GM18511 (cell line): Measurements from ENCODE around the gene TNS1.
A peak's percentile ranks its signal among the peaks of the same experiment; 100 is the strongest.

Source experiments
- ATAC-seq: cut with Tn5 transposase; IDR thresholded peaks from one replicate; pipeline ENCODE4 v1.9.1; 2021; ENCODE audit warnings: mild to moderate bottlenecking, moderate library complexity; ENCODE audit not compliant: unreplicated experiment

TNS1 gene

DNA sequence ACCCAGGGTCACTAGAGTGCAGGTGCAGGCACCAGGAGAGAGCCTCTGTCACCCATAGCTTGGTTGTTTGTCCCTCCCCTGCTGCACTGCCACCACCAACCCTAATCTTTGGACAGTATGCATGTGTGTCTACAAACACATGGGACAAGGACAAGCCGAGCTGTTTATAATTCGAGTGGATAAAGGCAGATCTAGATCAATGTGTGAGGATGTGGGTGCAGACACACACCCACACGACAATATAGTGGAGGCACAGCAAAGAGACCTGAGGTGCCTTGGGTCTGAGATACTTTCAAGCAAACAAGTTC lies 199.2 kb downstream of the TNS1 start:
- no peak for ATAC-seq

DNA sequence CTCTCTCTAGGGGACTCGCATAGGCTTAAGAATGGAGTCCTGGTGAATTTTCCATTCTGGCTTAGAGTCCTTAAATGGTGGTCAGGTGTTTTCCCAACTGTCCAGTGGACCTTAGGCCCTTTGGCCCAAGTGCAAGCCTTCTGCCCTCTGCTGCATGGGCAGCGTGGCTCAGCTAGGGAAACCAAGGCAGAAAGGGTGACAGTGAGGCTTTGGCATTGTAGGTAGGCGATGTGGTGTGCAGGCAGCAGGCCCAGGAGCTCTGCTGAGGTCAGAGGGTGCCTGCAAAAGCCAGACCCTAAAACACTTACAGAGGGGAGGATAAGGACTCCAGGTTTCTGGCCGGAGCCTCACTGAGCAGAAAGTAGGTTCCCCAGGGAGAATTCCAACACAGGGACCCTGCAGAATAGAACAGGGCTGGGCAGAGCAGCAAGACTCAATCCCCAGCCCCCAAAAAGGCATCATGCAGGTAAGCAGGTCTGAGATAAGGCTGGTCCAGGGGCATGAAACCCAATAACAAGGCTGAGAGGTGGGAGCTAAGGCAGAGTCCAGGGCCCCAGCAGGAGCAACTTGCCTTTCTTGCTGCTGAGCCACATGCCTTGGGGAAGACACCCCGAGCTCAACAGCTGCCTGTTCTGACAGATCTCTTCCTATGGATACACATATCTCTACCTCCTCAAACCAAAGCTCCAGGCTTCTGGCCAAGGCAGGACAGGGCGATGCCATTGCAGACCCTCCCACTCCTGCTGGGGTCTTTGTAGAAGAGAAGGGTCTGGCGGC lies 199.7 kb downstream of the TNS1 start:
- no peak for ATAC-seq

DNA sequence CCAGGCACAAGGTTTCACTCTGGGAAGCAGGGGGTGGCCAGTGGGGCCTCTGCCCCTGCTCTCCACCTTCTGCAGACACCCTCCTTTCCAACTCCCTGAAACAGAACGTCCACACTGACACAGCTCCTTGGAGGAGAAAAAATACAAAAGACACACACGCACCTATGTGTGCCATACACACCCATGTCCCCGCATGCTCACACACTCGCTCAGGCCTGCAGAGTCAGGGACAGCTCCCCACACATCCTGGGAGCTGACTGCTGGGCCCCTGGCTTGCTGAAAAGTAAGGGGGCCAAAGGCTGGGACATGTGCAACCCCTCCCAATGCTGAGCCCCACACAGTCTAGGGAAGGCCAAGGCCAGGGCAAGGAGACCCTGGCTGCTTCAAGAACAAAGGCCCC lies 200.5 kb downstream of the TNS1 start:
- ATAC-seq, result no peak

DNA sequence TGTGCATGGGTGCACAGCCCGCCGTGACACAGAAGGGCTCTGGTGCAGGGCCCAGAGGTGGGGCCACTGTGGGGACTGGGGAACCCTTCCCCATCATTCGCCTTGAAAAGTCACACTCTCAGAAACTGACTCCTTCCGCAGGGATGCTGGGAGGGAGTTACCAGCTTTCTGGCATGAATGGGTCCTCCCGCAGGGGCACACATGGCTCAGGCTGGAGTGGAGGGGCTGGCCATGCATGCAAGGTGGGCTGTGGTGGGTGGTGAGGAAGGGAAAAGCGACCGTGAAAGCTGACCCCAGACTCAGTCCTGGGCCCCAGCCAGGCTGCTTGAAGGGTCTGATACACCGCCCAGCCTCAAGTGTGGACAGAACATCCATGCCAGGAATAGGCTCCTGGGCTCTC lies 201.1 kb downstream of the TNS1 start:
- no peak for ATAC-seq

DNA sequence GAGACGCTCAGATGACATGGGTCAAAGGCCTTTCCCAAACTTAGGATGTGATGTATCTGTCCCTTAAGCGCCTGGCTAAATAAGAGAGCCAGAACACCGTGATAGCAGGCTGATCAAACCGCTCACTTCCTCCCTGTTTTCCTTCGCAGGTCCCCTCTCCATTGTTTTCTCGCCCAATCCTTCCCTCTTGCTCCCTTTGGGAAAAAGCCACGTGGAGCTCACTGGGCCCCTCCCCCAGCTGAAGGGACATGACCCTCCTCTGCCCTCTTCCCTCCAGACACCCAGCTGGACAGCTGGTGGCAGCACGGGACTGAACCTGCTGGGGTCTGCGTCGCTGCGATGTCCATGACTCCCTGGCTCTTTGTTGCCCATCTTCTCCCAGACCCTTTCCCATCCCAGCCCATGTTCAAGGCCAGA lies 201.7 kb downstream of the TNS1 start:
- ATAC-seq, result no peak

DNA sequence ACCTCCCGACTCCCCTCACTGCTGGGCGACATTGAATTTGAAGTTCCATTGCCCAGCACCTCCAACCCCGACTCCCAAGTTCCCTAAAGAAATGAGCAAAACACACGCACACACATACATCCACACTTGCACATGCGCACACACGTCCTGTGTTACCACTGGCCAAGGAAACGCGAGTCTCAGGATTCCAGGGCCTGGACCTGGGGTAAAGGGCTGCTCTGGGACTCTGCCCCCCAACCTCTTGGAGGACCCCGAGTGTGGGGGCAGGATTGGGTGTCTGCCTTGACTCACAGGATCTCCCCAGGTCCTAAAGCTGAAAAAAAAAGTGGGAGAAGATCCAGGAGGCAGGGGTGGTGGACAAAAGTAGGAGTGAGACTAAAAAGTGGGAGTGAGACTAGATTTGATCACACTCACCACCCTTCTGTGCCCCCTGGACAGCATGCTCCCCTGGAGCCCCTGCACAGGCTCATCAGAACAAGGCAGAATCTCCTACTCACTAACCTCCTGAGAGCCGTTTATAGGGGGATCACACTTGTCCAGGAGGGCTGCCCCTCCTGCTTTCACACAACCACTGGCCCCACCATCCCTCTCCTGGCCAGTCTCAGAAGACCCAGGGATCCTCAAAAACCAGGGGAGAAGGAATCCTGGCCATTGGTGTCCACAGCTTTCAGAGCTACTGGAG lies 202.2 kb downstream of the TNS1 start:
- ATAC-seq, result no peak

DNA sequence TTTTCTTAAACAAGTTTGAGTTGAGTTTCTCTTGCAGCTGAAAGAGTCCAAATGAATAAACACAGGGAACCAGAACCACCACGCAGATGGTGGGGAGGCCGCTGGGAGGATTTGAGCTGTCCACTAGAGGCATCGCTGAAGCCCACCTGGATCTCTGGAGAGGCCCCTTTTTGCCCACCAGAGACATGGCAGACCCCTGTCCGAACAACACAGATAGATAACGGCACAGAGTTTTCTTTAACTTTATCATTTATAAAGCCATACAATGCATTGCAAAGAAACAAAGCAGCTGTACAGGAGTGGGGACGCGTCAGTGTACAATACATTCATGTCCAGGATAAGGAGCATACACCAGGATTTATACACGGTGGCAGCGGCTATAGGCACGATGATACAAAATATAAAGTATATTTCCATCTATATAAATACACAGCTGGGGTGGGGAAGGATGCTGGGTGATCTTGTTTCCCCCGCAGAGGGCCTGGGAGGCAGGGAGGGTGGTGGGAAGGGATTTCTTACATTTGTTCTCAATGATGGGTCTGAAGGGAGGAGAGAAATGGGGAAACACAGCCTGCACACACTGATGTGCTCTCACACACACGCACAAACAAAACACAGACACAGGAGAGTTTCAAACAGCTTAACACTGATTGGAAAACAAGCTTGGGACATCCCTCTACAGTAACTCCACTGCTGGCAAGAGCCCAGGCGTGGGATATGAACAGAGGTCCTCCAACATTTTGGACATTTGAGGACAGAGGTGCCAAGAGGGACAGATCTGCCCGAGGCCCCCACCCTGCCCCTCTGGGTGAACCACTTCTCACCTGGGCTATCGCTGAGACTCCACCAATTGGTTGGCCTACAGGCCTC lies 203.0 kb downstream of the TNS1 start:
- ATAC-seq, result no peak

DNA sequence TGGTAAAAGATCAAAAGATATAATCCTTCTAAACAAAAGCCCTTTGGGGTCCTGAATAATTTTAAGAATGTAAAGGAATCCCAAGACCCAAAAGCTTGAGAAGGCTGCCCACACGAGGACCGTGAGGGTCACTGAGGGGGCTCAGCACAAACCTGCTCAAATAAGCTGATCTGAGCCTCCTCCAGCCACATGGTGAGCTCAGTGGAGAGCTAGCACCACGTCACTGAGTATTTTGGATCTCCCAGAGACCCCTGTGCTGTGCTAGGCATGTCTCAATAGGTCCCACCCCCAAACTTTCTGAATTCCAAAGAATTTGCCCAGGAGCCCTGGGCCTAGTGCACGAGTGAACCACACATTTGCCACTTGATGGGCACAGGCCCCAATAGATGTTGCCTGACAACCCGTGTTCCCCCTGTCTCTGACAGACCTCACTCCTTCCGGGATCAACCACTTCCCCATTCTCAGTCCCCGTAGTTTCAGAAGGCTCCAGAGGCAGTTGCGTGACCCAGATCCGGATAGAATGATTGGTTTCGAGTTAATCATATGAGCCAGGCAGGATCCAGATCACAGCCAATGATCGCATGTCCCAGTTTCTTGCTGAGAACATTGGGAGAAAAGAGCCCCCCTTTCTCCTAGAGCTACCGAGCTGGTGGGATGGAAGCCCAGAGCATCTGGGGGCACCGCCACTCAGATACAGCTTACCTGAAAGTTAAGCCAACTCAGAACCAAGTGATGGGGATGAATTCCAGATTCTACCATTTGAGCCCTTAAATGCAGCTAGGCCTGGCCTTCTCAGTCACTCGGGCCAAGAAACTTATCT lies 203.8 kb downstream of the TNS1 start:
- ATAC-seq, result peak; percentile 79

DNA sequence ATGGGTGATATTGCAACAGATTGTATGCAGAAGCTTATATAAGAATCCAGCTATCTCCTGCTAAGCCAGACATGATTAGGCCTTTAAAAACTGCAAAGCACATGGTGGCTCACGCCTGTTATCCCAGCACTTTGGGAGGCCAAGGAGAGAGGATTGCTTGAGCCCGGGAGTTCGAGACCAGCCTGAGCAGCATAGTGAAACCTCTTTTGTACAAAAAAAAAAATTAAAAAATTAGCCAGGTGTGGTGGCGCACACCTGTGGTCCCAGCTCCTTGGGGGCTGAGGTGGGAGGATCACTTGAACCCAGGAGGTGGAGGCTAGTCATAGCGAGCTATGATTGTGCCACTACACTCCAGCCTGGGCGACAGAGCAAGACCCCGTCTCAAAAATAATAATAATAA lies 204.6 kb downstream of the TNS1 start:
- no peak for ATAC-seq

DNA sequence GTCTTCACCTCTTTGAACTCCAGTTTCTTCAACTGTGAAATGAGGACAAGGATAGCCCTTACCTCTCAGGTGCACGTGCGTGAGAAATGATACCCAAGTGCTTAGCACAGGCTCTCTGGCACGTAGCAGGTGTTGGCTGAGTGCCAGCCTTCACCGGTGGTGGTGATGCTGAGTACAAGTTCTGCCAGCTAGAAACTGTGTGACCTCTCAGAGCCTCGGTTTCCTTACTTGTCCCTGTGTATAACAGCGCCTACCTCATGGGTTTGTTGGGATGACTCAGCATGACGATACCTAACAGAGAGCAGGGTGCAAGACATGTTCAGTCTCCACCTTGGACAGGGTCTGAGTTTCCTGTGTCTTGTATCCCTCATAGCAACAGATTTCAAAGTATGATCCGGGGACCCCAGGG lies 205.1 kb downstream of the TNS1 start:
- no peak for ATAC-seq

DNA sequence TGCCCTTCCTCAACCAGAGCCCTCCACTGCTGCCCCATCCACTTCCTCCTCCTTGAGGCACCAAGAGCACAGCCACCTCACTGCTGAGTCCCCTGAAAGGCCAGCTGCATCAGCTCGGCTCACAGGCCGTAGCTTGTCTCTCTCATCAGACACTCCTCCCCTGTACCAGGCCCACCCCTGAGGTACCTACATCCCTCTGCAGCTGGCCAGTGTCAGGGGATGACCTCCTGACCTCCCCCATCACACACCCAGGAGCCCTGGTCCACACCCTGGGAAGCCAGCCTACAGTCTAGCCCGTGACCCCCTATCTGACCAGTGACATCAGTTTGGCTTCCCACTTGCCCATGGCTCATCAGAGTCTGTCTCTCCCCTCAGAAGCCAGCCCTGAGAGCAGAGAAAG lies 205.6 kb downstream of the TNS1 start:
- no peak for ATAC-seq

DNA sequence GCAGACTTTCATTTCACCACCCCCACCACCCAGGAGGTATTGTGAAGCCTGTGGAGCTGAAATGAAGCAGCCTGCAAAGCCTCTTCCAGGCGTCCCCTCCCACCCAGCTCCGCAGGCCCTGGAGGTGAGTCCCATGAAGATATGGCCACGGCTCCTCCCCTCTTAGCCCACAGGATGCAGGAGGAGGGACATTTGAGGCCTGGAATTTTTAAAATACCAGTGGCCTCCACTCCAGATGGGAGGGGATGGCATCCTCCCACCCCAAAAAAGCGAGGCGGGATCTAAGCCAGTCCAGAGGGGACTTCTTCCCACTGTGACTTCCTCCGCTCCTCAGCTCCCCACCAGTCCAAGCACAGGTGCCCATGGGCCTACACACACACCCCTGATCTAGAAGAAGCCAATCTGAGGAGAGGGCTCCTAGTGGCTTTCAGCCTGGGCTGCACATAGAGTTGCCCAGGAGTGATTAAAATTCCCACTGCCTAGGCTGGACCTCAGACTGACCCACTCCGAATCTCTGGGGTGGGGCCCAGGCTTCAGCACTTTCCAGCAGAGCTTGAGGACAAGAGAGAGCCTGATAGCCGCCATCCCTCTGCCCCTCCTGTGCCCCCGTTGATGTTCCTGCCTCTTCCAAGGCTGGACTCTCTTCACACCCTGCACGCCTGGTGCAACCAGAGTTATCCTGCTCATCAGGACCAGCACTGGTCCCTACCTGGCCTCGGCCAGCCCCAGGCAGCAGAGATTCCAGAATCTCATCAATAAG lies 206.9 kb downstream of the TNS1 start:
- no peak for ATAC-seq

DNA sequence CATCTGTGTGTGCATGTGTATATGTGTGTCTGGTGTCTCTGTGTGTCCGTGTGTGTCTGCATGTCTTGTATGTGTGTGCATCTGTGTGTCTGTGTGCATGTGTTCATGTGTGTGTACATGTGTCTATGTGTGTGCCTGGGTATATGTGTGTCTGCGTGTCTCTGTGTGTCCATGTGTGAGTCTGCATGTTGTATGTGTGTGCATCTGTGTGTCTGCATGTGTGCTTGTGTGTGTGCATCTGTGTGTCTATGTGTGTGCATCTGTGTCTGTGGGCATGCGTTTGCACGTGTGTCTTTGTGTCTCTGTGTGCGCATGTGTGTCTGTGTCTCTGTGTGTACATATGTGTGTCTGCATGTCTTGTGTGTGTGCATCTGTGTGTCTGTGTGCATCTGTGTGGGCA lies 207.7 kb downstream of the TNS1 start:
- ATAC-seq, result no peak

DNA sequence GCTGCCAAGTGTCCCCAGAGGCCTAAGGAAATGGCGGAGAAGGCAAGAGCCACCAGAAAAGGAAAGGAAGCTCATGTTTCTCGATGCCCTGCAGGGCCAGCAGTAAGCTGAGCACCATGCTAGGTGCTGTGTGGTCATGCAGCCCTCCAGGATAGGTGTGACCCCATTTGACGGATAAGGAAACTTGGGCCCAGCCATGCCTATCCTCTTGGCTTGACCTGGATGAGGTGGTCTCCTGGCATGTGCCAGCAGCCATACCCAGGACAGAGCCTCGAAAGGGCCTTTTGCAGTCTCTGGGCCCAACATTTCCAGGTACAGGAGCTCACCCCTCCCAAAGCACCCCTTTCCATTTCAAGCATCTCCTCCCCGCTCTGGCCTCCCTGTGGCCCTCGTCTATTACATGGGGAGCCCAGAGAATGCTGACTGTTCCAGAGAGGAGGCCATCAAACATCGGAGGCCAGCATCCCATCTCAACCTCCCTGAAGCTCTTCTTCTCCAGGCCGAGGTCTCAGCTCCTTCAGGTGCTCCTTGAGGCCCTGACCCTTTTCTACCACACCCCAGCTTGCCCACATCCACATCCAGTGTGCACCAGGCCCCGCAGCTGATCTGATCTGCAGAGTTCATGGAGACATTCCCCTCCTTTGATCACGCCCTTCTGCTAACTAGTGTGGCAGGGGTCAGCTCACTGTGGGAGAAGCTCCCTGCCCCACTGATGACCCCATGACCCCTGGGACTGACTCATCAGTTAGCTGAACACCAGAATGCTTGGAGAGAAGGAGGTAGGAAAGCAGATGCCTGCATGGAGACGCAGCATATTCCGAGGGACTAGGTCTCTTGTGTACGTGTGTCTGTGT lies 208.4 kb downstream of the TNS1 start:
- no peak for ATAC-seq

DNA sequence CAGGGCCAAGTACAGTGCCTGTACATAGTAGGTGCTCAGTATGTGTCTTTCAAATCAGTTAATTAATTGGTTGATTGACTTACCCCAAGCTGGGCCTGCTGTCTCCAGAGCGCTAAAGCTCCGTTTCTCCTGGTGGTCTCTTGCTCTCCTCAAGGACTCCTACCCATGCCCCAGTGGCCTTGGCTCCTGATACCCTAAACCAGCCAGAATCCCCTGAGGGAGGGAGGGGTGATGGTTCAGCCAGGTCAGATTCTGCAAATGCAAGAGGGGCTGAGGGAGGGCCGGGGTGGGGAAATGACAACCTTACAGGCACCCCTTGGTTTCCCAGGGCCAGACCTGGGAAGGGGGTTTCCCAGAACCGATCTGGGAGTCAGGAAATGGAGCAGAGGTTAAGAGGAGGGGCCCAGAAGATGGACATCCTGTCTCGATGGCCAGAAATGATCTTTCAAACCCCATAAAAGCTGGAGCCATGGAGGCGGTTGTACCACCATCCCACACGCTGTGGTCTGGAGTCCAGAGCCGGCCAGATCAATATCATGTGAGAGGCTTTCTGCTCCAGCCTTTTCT lies 209.1 kb downstream of the TNS1 start:
- ATAC-seq, result no peak

DNA sequence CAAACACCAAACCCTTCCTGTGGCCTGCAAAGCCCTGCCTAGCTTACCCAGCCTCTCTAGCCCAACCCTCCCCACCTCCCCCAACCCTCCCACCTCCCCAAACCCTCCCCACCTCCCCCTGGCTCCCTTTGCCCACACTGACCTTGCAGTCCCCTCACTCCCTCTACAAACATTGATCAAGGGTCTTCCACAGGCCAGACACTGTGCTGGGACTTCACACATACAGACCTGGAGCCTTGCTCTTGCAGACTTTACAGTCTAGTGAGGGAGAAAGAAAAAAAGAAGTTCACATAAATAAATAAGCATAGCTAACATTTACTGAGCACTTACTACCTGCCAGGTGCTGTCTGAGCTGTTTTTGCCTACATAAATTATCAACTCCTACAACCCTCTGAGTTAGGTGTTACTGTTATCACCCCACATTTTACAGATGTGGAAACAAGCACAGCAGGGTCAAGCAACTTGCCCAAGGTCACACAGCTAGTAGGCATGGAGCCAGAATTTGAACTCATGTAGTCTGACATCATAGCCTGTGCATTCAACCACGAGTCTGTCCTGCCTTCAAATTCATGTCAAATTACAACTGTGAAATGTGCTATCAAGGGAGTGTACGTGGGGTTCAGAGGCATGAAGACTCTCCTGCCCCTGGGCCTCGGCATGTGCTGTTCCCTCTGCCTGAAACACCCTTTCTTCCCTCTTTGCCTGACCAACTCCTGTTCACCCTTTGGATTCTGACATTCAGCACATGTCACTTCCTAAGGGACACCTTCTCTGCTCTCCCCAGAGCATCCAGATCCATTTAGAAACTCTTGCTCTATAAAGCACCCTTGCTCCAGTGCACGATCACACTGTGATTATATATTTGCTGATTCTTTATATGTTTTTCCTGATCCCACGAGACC lies 209.9 kb downstream of the TNS1 start:
- ATAC-seq, result no peak

DNA sequence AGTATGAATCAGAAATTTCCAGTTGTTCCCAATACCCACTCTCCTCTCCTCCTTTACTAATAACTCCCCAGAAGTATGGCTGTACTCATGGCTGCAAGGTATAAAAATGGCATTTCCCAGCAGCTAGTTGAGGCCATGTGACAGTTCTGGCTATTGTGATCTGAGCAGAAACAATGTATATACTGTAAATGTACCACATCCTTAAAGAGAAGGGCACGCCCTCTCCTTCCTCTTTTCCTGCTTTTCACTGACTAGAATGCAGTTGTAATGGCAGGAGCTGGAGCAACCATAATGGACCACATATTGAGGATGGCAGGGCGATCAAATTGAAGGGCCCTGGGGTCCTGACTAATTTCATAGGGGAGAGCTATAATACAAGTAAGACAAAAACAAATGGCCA lies 211.2 kb downstream of the TNS1 start:
- no peak for ATAC-seq
